Measurements from ENCODE around the gene DNAAF8.
"Not testable (repeated sequence)": the region's sequence is repeated elsewhere in the genome, so short reads cannot be mapped to it uniquely, and the experiment has no call there.

The DNAAF8 gene

GRCh38 chr16:4728676-4729075, 5.7 kb upstream of the DNAAF8 start:
- DNase-seq: no peak

- DNase-seq: no peak
Observed at GRCh38 chr16:4729876-4730275, 4.5 kb upstream of the DNAAF8 start.

- DNase-seq: no peak
Observed at GRCh38 chr16:4733211-4733742, 1.1 kb upstream of the DNAAF8 start.

- DNase-seq: no peak
Observed at GRCh38 chr16:4733747-4734062, 632 bp upstream of the DNAAF8 start.

- DNase-seq: peak; percentile 59
Observed at GRCh38 chr16:4734730-4735535, 596 bp downstream of the DNAAF8 start.

- no peak for DNase-seq
Observed at GRCh38 chr16:4736546-4736945, 2.2 kb downstream of the DNAAF8 start.

GRCh38 chr16:4737545-4737944, 3.2 kb downstream of the DNAAF8 start:
- DNase-seq: no peak

GRCh38 chr16:4738370-4738769, 4.0 kb downstream of the DNAAF8 start:
- DNase-seq: not testable (repeated sequence)

GRCh38 chr16:4743226-4743878, 9.0 kb downstream of the DNAAF8 start:
- no peak for DNase-seq

- no peak for DNase-seq
Observed at GRCh38 chr16:4744555-4745273, 10.4 kb downstream of the DNAAF8 start.

- no peak for DNase-seq
Observed at GRCh38 chr16:4745274-4745569, 10.9 kb downstream of the DNAAF8 start.

GRCh38 chr16:4746215-4746614, 11.9 kb downstream of the DNAAF8 start:
- DNase-seq: no peak

GRCh38 chr16:4746991-4747574, 12.7 kb downstream of the DNAAF8 start:
- no peak for DNase-seq

- no peak for DNase-seq
Observed at GRCh38 chr16:4747906-4748681, 13.8 kb downstream of the DNAAF8 start.

GRCh38 chr16:4748682-4749411, 14.5 kb downstream of the DNAAF8 start:
- no peak for DNase-seq

GRCh38 chr16:4749700-4750257, 15.4 kb downstream of the DNAAF8 start:
- DNase-seq: no peak

GRCh38 chr16:4750896-4751295, 16.6 kb downstream of the DNAAF8 start:
- DNase-seq: no peak

- peak; percentile 53 for DNase-seq
Observed at GRCh38 chr16:4752351-4753100, 18.2 kb downstream of the DNAAF8 start.

GRCh38 chr16:4753227-4753626, 18.9 kb downstream of the DNAAF8 start:
- DNase-seq: no peak

- DNase-seq: no peak
Observed at GRCh38 chr16:4754865-4755264, 20.5 kb downstream of the DNAAF8 start.

GRCh38 chr16:4755687-4756086, 21.4 kb downstream of the DNAAF8 start:
- DNase-seq: no peak

Measured in DMS79 treated with DMSO at 0.1 percent for 48 hours (cell line).